GM12864 (cell line): ENCODE data around the gene PTPRR.

ENCODE experiments used
- DNase-seq: peaks from one replicate; pipeline ENCODE4 v3.0.0-alpha.2; 2011; ENCODE audit warnings: low read depth
- H3K4me3 ChIP-seq: 2 replicates; pipeline ENCODE4 v1.5.1; 2011; ENCODE audit warnings: mild to moderate bottlenecking, low read depth, low read length, control low read depth
- TF ChIP-seq, protein P1 (sequence below): IDR thresholded peaks from 2 replicates; pipeline ENCODE4 v1.5.1; 2011; ENCODE audit warnings: low read depth, mild to moderate bottlenecking, moderate library complexity, low read length, control low read depth, inconsistent platforms; ENCODE audit errors: missing control alignments

PTPRR gene

GRCh38 chr12:70605976-70606375 lies 314.6 kb downstream of the PTPRR start:
- TF ChIP-seq, protein P1, sequence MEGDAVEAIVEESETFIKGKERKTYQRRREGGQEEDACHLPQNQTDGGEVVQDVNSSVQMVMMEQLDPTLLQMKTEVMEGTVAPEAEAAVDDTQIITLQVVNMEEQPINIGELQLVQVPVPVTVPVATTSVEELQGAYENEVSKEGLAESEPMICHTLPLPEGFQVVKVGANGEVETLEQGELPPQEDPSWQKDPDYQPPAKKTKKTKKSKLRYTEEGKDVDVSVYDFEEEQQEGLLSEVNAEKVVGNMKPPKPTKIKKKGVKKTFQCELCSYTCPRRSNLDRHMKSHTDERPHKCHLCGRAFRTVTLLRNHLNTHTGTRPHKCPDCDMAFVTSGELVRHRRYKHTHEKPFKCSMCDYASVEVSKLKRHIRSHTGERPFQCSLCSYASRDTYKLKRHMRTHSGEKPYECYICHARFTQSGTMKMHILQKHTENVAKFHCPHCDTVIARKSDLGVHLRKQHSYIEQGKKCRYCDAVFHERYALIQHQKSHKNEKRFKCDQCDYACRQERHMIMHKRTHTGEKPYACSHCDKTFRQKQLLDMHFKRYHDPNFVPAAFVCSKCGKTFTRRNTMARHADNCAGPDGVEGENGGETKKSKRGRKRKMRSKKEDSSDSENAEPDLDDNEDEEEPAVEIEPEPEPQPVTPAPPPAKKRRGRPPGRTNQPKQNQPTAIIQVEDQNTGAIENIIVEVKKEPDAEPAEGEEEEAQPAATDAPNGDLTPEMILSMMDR, result no peak
- no peak overlapping the region for H3K4me3 ChIP-seq
- DNase-seq, result no peak

DNA sequence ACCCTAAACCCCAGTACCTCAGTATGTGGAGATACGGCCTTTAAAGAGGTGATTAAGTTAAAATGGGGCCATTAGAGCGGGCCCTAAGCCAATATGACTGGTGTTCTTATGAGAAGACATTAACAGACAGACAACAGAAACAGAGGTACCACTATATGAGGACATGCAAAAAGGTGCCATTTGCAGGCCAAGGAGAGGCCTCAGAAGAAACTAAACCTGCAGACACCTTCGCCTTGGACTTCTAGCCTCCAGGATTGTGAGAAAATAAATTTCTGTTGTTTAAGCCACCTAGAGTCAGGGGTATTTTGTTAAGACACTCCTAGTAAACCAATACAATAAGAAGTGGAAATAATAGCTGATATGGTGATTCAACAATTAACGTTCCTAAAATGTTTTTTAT lies 315.9 kb downstream of the PTPRR start:
- TF ChIP-seq, protein P1, result no peak
- no peak overlapping the region for H3K4me3 ChIP-seq
- DNase-seq, result no peak

- no peak for DNase-seq
- TF ChIP-seq, protein P1, result no peak
- H3K4me3 ChIP-seq, result no peak overlapping the region
Observed at GRCh38 chr12:70603044-70603443, 317.5 kb downstream of the PTPRR start.

DNA sequence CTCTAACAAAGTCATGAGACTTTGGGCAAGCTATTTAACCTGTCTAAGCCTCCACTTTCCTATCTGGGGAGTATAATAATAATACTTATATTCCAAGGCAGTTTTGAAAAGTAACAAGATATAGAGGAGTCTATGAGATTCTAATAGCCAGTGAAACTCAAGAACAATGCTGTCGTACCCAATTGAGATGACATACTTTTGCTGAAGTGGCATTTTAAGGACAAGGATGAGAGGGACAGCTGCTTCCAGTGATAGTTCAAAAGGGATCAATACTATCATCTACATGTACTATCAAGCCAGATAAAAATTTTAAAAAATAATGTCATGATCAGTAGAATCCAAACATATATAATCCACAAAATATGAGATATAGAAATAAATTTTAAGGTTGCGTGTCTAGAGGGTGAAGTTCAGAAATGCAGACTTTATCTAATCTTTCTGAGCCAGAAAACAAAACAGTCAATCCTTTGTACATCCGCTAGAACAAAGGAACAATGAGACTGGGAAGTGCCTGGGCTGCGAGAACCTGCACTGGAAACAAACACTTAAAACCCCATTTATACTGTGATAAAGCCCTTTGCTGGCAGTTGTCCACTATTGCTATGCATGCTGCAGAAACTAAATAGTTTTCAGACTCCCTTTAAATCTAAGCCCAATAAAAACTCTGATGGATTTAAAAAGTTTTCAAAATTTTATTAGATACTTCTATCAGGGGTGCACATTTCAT lies 321.9 kb downstream of the PTPRR start:
- TF ChIP-seq, protein P1, result no peak
- no peak for DNase-seq
- no peak overlapping the region for H3K4me3 ChIP-seq

GRCh38 chr12:70592664-70593063 lies 327.9 kb downstream of the PTPRR start:
- TF ChIP-seq, protein P1, result no peak
- no peak overlapping the region for H3K4me3 ChIP-seq
- no peak for DNase-seq

GRCh38 chr12:70590549-70591226 lies 329.9 kb downstream of the PTPRR start:
- TF ChIP-seq, protein P1, result no peak
- H3K4me3 ChIP-seq, result no peak overlapping the region
- no peak for DNase-seq
